K562 (cell line): ENCODE measurements around the gene TAF1B. TPM values are rescaled to one million over a fixed set of nuclear protein-coding genes. Genes with fewer than 3 reads are reported as not detected.

Source experiments
- ATAC-seq: fragments of 200-7000 bp; cut with Tn5 transposase; 3 replicates; pipeline ENCODE4 v1.9.1; 2020; ENCODE audit warnings: moderate library complexity
- BruUV-seq: library from RNA; stranded (reverse); fragments of 400-500 nt; replicated peaks from 2 replicates; lab custom pipeline; 2021; lab: Mats Ljungman, UMichigan
- CTCF ChIA-PET: fragments of 300-600 bp; formaldehyde crosslinking; extraction: SDS; loops from one replicate; lab custom pipeline; 2021; ENCODE audit warnings: low intra/inter-chr PET ratio; lab: Yijun Ruan, JAX
- POLR2A ChIA-PET: fragments of 300-600, 350-650 bp; sonication (Branson Sonifier 250); formaldehyde crosslinking; extraction: SDS; loops from one replicate; lab custom pipeline; 2021; ENCODE audit warnings: antibody characterized with exemption, inconsistent platforms; lab: Yijun Ruan, JAX
- DNase-seq, 4 experiments: peaks; one replicate each; pipeline versions ENCODE4 v3.0.0 to v3.0.0-alpha.2; 2011 to 2018; ENCODE audit warnings: low spot score in 3 of 4, mixed read lengths in 3 of 4; ENCODE audit errors: extremely low read depth in 1 of 4
- FAIRE-seq: peaks from 2 replicates; lab custom pipeline; 2011; peaks lifted over from hg19 to GRCh38; lab: Jason Lieb, UNC
- H2AFZ ChIP-seq: 2 replicates; pipeline ENCODE4 v1.6.0; 2011; ENCODE audit warnings: low read depth, low read length, control low read depth, inconsistent platforms
- H3K27ac ChIP-seq: fragments of 200-600 bp; 3 replicates; pipeline ENCODE4 v1.8.0; 2011; ENCODE audit warnings: low read depth, mild to moderate bottlenecking, control low read depth, inconsistent platforms, low read length, moderate library complexity, mixed read lengths; ENCODE audit errors: extremely low read depth
- H3K27me3 ChIP-seq, 2 experiments: fragments of 300-600 bp in 1 of 2; 2 replicates in 1 of 2; 3 replicates in 1 of 2; pipeline versions ENCODE4 v1.6.0 to v1.8.0; 2011; ENCODE audit warnings: inconsistent platforms in 2 of 2, low read length in 2 of 2, mild to moderate bottlenecking in 1 of 2, mixed read lengths in 1 of 2, moderate library complexity in 1 of 2; ENCODE audit not compliant: control insufficient read depth in 2 of 2, insufficient read depth in 2 of 2
- H3K36me3 ChIP-seq: fragments of 300-600 bp; 3 replicates; pipeline ENCODE4 v1.8.0; 2011; ENCODE audit warnings: mild to moderate bottlenecking, low read length, inconsistent platforms; ENCODE audit not compliant: control insufficient read depth, insufficient read depth
- H3K4me1 ChIP-seq, 2 experiments: fragments of 200-600 bp in 1 of 2; replicated peaks in 1 of 2; 2 replicates in 1 of 2; 3 replicates in 1 of 2; pipeline versions ENCODE4 v1.5.1 to v1.8.0; 2011; ENCODE audit warnings: inconsistent platforms in 2 of 2, low read length in 2 of 2, mild to moderate bottlenecking in 1 of 2, mixed read lengths in 1 of 2, moderate library complexity in 1 of 2; ENCODE audit not compliant: control insufficient read depth in 2 of 2, insufficient read depth in 2 of 2
- H3K4me2 ChIP-seq: 2 replicates; pipeline ENCODE4 v1.6.1; 2011; ENCODE audit warnings: low read length, control low read depth, inconsistent platforms, mixed read lengths; ENCODE audit not compliant: insufficient read depth
- H3K4me3 ChIP-seq: fragments of 200-600 bp; sonication (generic), shearing (Covaris generic); 2 replicates; pipeline ENCODE4 v1.5.1; 2016; ENCODE audit warnings: control low read depth, inconsistent platforms
- H3K79me2 ChIP-seq: fragments of 200-600 bp; 3 replicates; pipeline ENCODE4 v1.8.0; 2011; ENCODE audit warnings: low read length, inconsistent platforms; ENCODE audit not compliant: control insufficient read depth, insufficient read depth
- H3K9ac ChIP-seq, 2 experiments: 2 replicates each; pipeline versions ENCODE4 v1.6.0 to v1.6.1; 2011; ENCODE audit warnings: low read depth in 2 of 2, low read length in 2 of 2, control low read depth in 1 of 2, inconsistent platforms in 1 of 2, mild to moderate bottlenecking in 1 of 2, mixed read lengths in 1 of 2; ENCODE audit not compliant: insufficient read depth in 1 of 2
- H3K9me1 ChIP-seq: one replicate; pipeline ENCODE4 v1.6.0; 2011; ENCODE audit warnings: inconsistent platforms, mild to moderate bottlenecking, low read length, moderate library complexity; ENCODE audit not compliant: control insufficient read depth, insufficient read depth
- H3K9me3 ChIP-seq: replicated peaks from 2 replicates; pipeline ENCODE4 v1.5.1; 2011; ENCODE audit warnings: low read depth, low read length, inconsistent platforms; ENCODE audit not compliant: control insufficient read depth, insufficient read depth
- H4K20me1 ChIP-seq: replicated peaks from 2 replicates; pipeline ENCODE4 v1.6.1; 2011; ENCODE audit warnings: low read length, inconsistent platforms, mixed read lengths; ENCODE audit not compliant: control insufficient read depth, insufficient read depth
- ARNT ChIP-seq, 2 experiments: fragments of 450-650 bp; IDR thresholded peaks; 2 replicates each; pipeline ENCODE4 v1.6.1; 2016; ENCODE audit warnings: mild to moderate bottlenecking in 1 of 2
- ATF7 ChIP-seq: fragments of 450-650 bp; IDR thresholded peaks from 2 replicates; pipeline ENCODE4 v1.7.1; 2014; ENCODE audit warnings: mild to moderate bottlenecking, moderate library complexity
- BRCA1 ChIP-seq, 2 experiments: fragments of 450-650 bp in 1 of 2; sonication (generic) in 1 of 2; formaldehyde crosslinking in 1 of 2; IDR thresholded peaks; 2 replicates each; pipeline versions ENCODE4 v1.5.0 to v1.6.1; 2017 to 2020; ENCODE audit warnings: mild to moderate bottlenecking in 1 of 2, missing genetic modification reagents in 1 of 2
- CBFB ChIP-seq: sonication (generic); formaldehyde crosslinking; IDR thresholded peaks from 2 replicates; pipeline ENCODE4 v1.4.0; 2020; ENCODE audit warnings: mild to moderate bottlenecking, missing genetic modification reagents
- CTBP1 ChIP-seq: fragments of 450-650 bp; IDR thresholded peaks from 2 replicates; pipeline ENCODE4 v1.6.1; 2016; ENCODE audit warnings: borderline replicate concordance
- IFI16 ChIP-seq: fragments of 250-450 bp; sonication (Bioruptor Pico); IDR thresholded peaks from 2 replicates; pipeline ENCODE4 v2.1.2; 2022; ENCODE audit warnings: mild to moderate bottlenecking, inconsistent platforms
- LEF1 ChIP-seq: fragments of 450-650 bp; IDR thresholded peaks from 2 replicates; pipeline ENCODE4 v1.6.1; 2016; ENCODE audit warnings: mild to moderate bottlenecking
- MECOM ChIP-seq: fragments of 250-450 bp; sonication (Bioruptor Pico); IDR thresholded peaks from 2 replicates; pipeline ENCODE4 v1.8.0; 2022; ENCODE audit warnings: inconsistent platforms
- MITF ChIP-seq: IDR thresholded peaks from 2 replicates; pipeline ENCODE4 v1.6.1; 2014; ENCODE audit warnings: antibody characterized with exemption
- PHF21A ChIP-seq: fragments of 450-650 bp; IDR thresholded peaks from 2 replicates; pipeline ENCODE4 v1.6.1; 2017; ENCODE audit warnings: low read depth, borderline replicate concordance
- TSC22D4 ChIP-seq: fragments of 450-650 bp; IDR thresholded peaks from 2 replicates; pipeline ENCODE4 v1.6.1; 2016; ENCODE audit warnings: missing genetic modification characterization, missing biosample characterization, control low read depth
- ZNF324 ChIP-seq: fragments of 250-450 bp; sonication (Bioruptor Pico); IDR thresholded peaks from 2 replicates; pipeline ENCODE4 v1.4.0; 2020; ENCODE audit warnings: mild to moderate bottlenecking
- ZNF584 ChIP-seq: fragments of 200-800 bp; sonication (Bioruptor generic); IDR thresholded peaks from 2 replicates; pipeline ENCODE4 v1.6.1; 2016; ENCODE audit warnings: low read depth, mild to moderate bottlenecking, missing genetic modification characterization, missing compliant biosample characterization
- ZNF639 ChIP-seq, 2 experiments: fragments of 200-800 bp in 1 of 2; sonication (Bioruptor generic) in 1 of 2; sonication (generic) in 1 of 2; formaldehyde crosslinking in 1 of 2; IDR thresholded peaks in 1 of 2; conservative IDR thresholded peaks in 1 of 2; 2 replicates each; pipeline versions ENCODE4 v1.5.0 to v1.6.1; 2016 to 2020; ENCODE audit warnings: missing compliant biosample characterization in 1 of 2, missing genetic modification characterization in 1 of 2, missing genetic modification reagents in 1 of 2
- ZNF79 ChIP-seq: fragments of 250-450 bp; sonication (Bioruptor Pico); IDR thresholded peaks from 2 replicates; pipeline ENCODE4 v1.4.0; 2020; ENCODE audit warnings: low read depth, mild to moderate bottlenecking, moderate library complexity
- WGBS: fragments of 100-300 bp; shearing (Covaris generic); methylation state at CpG from one replicate; pipeline ENCODE4 v1.1.6; 2016; ENCODE audit warnings: low coverage, mixed read lengths; ENCODE audit not compliant: insufficient coverage; ENCODE audit errors: missing lambda C conversion rate; 5-methylcytosine and 5-hydroxymethylcytosine counted together
- in situ Hi-C: fragments of 300-500 bp; cut with MboI; formaldehyde crosslinking; loops from 4 replicates; pipeline ENCODE4 v1.15.0; 2018; ENCODE audit warnings: inconsistent platforms, mixed read lengths
- intact Hi-C: fragments of 100-400 bp; cut with micrococcal nuclease; formaldehyde crosslinking; loops from 2 replicates; pipeline ENCODE4 v1.14.2; 2022
- polyA plus RNA-seq, 8 experiments: library from polyadenylated mRNA; depleted of rRNA in 4 of 8; stranded (reverse) in 5 of 8; unstranded in 3 of 8; fragments of >200 nt; fragmentation: Nextera tagmentation in 2 of 8; fragmentation: Illumina TruSeq in 1 of 8; extraction: Ambion mirVana in 2 of 8; extraction: Trizol in 1 of 8; gene quantifications; 2 replicates each; pipeline versions ENCODE4 v1.2.1 to v1.2.3, GENCODE V29; 2011 to 2014; ENCODE audit warnings: inconsistent platforms in 1 of 8, missing spikeins in 1 of 8
- total RNA-seq, 7 experiments: library from RNA; depleted of rRNA in 6 of 7; stranded (reverse); fragments of >200 nt in 6 of 7; fragmentation: Illumina TruSeq in 2 of 7; extraction: Trizol in 2 of 7; gene quantifications; 2 replicates each; pipeline versions ENCODE4 v1.2.1 to v1.2.3, GENCODE V29; 2011 to 2021; ENCODE audit warnings: low replicate concordance in 1 of 7

The TAF1B gene
- total and polyA plus RNA-seq, 9 of the 15 experiments (the other 6 are each of a cell fraction or from before 2014, with no cell fraction given): 8.8 to 25.1 (median 17.3) TPM

GRCh38 chr2:9971105-9971818, 128.0 kb downstream of the TAF1B start:
- H3K4me3 ChIP-seq: no peak overlapping the region
- no peaks in the 10 kb centered on the region for H3K79me2 ChIP-seq
- H2AFZ ChIP-seq: no peak overlapping the region
- no peaks in the 10 kb centered on the region for H3K27me3 ChIP-seq
- H3K36me3 ChIP-seq: peaks cover 7% of the 10 kb centered on the region; the same call in 2 of the 3 replicates
- no peaks in the 10 kb centered on the region for H4K20me1 ChIP-seq
- ATAC-seq (no peak), FAIRE-seq (no peak), DNase-seq (no peak)
- H3K27ac ChIP-seq: no peak overlapping the region
- BruUV-seq: no TSS peak
- no peak overlapping the region for H3K9ac ChIP-seq
- no peaks in the 10 kb centered on the region for H3K9me3 ChIP-seq
- no peaks in the 10 kb centered on the region for H3K9me1 ChIP-seq
- intact Hi-C loops (no loop called here), in situ Hi-C loops (no loop called here)
- H3K4me2 ChIP-seq: no peak overlapping the region
- POLR2A ChIA-PET: interaction anchor here (0.6 to 1.6 kb wide), 3 partner anchors 13 to 1693 kb away, joined by 3 to 8 read pairs (median 3); no protein-coding TSS in a partner anchor
- CTCF ChIA-PET: no interaction called here
- TF ChIP-seq IFI16 (CRISPR knock-in tag) (no peak), LEF1 (no peak), ARNT (IDR thresholded peaks at IDR 0.05) (no peak), MITF (no peak), TSC22D4 (tag) (no peak), MECOM (CRISPR knock-in tag) (no peak), PHF21A (no peak), CTBP1 (no peak), CBFB (CRISPR knock-in tag) (no peak), ZNF324 (CRISPR knock-in tag) (no peak), ZNF79 (CRISPR knock-in tag) (no peak), ZNF639 (CRISPR knock-in tag; conservative IDR thresholded peaks at IDR 0.05 in 1 of 2, IDR thresholded peaks at IDR 0.05 in 1 of 2) (no peak), ZNF584 (no peak), BRCA1 (IDR thresholded peaks at IDR 0.05) (no peak), BRCA1 (CRISPR knock-in tag; IDR thresholded peaks at IDR 0.05) (no peak), ATF7 (no peak)
- peaks cover 0 to 37% of the 10 kb centered on the region in 2 experiments; a peak in 4 of 5 replicates for H3K4me1 ChIP-seq
- WGBS: 58% methylated on average over 9 of the region's 9 CpGs
